Kidney (tissue), 14 donors: ENCODE data around the gene CFD. TPM values are rescaled to one million over a fixed set of nuclear protein-coding genes. Genes with fewer than 3 reads are reported as not detected.

Source experiments
- DNase-seq, 5 donors: peaks; one replicate each; pipeline ENCODE4 v3.0.0-alpha.2; 2013 to 2020
- FAIRE-seq: peaks from 2 replicates; lab custom pipeline; 2012; peaks lifted over from hg19 to GRCh38; lab: Jason Lieb, UNC
- H3K27ac ChIP-seq, 2 donors: one replicate each; pipeline ENCODE4 v1.7.0; 2013; ENCODE audit warnings: low read depth in 2 of 2, low read length in 2 of 2, inconsistent platforms in 1 of 2
- H3K27me3 ChIP-seq: one replicate; pipeline ENCODE4 v1.7.1; 2013; ENCODE audit warnings: low read length, inconsistent platforms; ENCODE audit not compliant: control insufficient read depth, insufficient read depth
- H3K36me3 ChIP-seq, 3 donors: one replicate each; pipeline versions ENCODE4 v1.7.0 to v1.7.1; 2013; ENCODE audit warnings: low read length in 3 of 3, control low read depth in 1 of 3, inconsistent platforms in 1 of 3; ENCODE audit not compliant: insufficient read depth in 3 of 3, control insufficient read depth in 2 of 3
- H3K4me1 ChIP-seq, 3 donors: one replicate each; pipeline versions ENCODE4 v1.7.0 to v1.7.1; 2013; ENCODE audit warnings: low read length in 3 of 3, inconsistent platforms in 1 of 3, low read depth in 1 of 3; ENCODE audit not compliant: control insufficient read depth in 2 of 3, insufficient read depth in 2 of 3
- H3K4me3 ChIP-seq, 3 donors: one replicate each; pipeline versions ENCODE4 v1.7.0 to v1.8.1; 2013; ENCODE audit warnings: low read length in 3 of 3, control low read depth in 1 of 3, inconsistent platforms in 1 of 3
- H3K9ac ChIP-seq, 3 donors: one replicate each; pipeline versions ENCODE4 v1.7.0 to v1.7.1; 2013; ENCODE audit warnings: low read length in 3 of 3, control low read depth in 1 of 3, inconsistent platforms in 1 of 3
- H3K9me3 ChIP-seq, 3 donors: one replicate each; pipeline versions ENCODE4 v1.7.0 to v1.7.1; 2013; ENCODE audit warnings: low read length in 3 of 3, control low read depth in 1 of 3, inconsistent platforms in 1 of 3; ENCODE audit not compliant: control insufficient read depth in 2 of 3, insufficient read depth in 1 of 3
- CTCF ChIP-seq: IDR thresholded peaks from 3 replicates; pipeline ENCODE4 v1.5.1; 2012; ENCODE audit warnings: mild to moderate bottlenecking, moderate library complexity, borderline replicate concordance; ENCODE audit not compliant: insufficient read depth; ENCODE audit errors: extremely low read depth
- intact Hi-C: fragments of 100-400 bp; cut with DNase I; formaldehyde crosslinking; loops from one replicate; pipeline ENCODE4 v1.11.1; 2022
- polyA plus RNA-seq: library from polyadenylated mRNA; stranded (reverse); fragments of 350-450 nt; fragmentation: Illumina TruSeq; extraction: RNeasy Lipid Tissue Mini Kit (QIAGEN cat#74804); gene quantifications from one replicate; pipeline ENCODE4 v1.2.3, GENCODE V29; 2014; ENCODE audit warnings: low read depth, low replicate concordance; ENCODE audit not compliant: insufficient read depth
- total RNA-seq: library from RNA; stranded (reverse); fragmentation: NEBNext Ultra II Directional; extraction: Animal tissue kit (Norgen Biotek cat#: 25700); gene quantifications from one replicate; pipeline ENCODE4 v1.2.1, GENCODE V29; 2021
- donor health status: control.
- donor health status: control.
- donor health status: control.
- donor health status: control.
- donor health status: control.
- donor health status: DM: yes; HTN: yes; CAD: no.
- donor health status: Normal renal cell carcinoma (clear cell type).

The CFD gene
- total and polyA plus RNA-seq, 2 donors from 2014 or later, result 4.6 to 35.1 TPM

DNA sequence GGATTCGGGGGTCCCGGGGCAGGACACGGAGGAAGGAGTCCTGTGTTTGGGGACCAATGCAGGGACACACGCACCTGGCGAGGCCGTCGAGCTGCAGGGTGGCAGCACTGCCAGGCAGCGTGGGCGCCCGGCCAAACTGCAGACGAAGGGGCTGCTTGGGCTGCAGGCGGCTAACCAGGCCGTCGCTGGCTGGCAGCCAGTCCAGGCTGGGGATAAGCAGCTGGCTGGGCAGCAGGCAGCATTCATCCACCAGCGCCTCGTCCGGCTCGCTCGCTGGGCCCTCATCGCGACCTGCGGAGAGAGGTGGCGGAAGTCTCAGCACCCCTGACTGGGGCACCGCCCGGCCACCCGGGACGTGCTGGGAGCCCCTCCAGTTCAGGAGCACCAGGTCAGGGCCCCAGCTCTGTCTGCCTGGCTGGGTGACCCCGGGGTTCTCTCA, 11.5 kb downstream of the CFD start:
- intact Hi-C loops, result no loop called here
- no peak overlapping the region for H3K9ac ChIP-seq
- FAIRE-seq, result no peak
- no peak for TF ChIP-seq CTCF
- DNase-seq, result peak in 2 of 5 donors; percentile 37 to 91
- H3K27ac ChIP-seq, result no peak overlapping the region
- no peaks in the 10 kb centered on the region for H3K9me3 ChIP-seq
- H3K27me3 ChIP-seq, result no peaks in the 10 kb centered on the region
- no peak overlapping the region for H3K4me3 ChIP-seq
- peaks cover 0 to 4% (median 0%) of the 10 kb centered on the region in 3 donors for H3K4me1 ChIP-seq
- H3K36me3 ChIP-seq, result peaks cover 0 to 10% (median 0%) of the 10 kb centered on the region in 3 donors

DNA sequence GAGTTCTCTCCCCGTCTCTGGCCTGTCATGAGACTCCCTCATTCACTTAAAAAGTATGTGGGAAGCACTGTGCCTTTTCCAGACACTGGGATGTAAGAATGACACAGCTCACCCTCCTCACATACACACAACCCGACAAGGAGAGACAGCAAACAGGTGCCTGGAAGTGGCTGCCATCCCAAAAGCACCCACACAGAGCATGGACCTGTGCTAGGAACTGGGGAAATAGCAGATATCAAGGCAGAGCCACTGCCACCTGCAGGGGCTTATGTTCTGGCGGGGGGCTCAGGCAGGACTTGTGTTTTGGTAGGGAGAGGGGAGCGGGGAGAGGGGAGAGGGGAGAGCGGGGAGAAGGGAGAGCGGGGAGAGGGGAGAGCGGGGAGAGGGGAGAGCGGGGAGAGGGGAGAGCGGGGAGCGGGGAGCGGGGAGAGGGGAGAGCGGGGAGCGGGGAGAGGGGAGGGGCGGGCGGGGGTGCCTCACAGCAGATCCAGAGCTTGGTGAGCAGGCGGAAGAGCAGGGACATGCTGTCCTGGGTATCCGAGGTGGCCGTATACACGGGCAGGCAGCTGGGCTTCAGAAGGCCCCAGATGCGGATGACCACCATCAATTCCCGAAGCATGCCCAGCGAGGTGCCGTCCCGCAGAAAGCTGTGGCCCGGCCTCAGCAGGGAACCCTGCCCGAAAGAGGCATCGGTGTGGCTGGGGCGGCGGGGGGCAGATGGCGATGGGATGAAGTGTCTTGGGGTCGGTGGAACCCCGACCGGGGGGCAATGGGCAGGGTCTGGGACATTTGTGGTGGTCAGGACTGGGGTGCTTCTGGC, 12.2 kb downstream of the CFD start:
- Histone ChIP-seq H3K9ac (no peak overlapping the region), H3K4me3 (no peak overlapping the region), H3K9me3 (no peaks in the 10 kb centered on the region), H3K4me1 (peaks cover 0 to 4% (median 0%) of the 10 kb centered on the region in 3 donors), H3K27me3 (no peaks in the 10 kb centered on the region), H3K36me3 (peaks cover 0 to 10% (median 0%) of the 10 kb centered on the region in 3 donors), H3K27ac (peak overlapping the region in 1 of 2 donors; percentile 59)
- FAIRE-seq (no peak), DNase-seq (peak in 1 of 5 donors; percentile 87)
- no peak for TF ChIP-seq CTCF
- intact Hi-C loops, result no loop called here

DNA sequence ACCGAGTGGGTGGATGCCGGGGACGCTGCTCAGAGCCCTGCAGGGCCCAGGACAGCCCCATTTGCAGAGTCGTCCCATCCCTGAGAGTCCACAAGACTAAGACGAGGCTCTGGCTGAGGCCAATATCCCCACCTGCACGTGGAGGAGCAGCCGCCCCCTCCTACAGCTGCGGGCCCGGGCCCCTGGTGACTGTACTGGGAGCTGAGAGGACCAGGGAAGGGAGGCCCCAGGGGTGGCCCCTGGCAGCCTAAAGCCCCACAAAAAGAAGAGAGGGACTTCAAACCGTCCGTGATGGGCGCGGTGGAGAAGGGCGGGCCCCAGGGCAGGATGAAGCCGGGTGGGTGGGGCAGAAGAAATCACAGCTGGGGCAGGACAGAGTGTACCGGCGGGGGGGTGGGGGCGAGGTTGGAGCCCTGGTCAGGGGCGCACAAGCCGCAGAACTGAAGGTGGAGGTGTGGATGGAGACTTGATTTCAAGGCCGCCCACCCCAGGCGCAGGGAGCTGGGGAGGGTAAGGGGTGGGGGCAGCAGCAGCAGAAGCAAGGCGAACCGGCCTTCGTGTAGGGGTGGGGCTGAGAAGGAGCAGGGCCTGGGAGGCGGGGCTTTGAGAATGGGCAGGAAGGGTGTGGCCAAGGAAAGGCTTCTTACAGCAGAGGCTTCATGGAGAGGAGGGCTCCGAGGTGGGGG, 12.9 kb downstream of the CFD start:
- Histone ChIP-seq H3K36me3 (peaks cover 0 to 15% (median 0%) of the 10 kb centered on the region in 3 donors), H3K27ac (no peak overlapping the region), H3K4me1 (peaks cover 0 to 4% (median 0%) of the 10 kb centered on the region in 3 donors), H3K9ac (no peak overlapping the region), H3K27me3 (no peaks in the 10 kb centered on the region), H3K9me3 (no peaks in the 10 kb centered on the region), H3K4me3 (no peak overlapping the region)
- intact Hi-C loops, result no loop called here
- no peak for FAIRE-seq
- TF ChIP-seq CTCF, result no peak
- DNase-seq, result peak in 2 of 5 donors; percentile 50 to 92
